H9 (cell line): ENCODE measurements around the gene FHIT. TPM values are rescaled to one million over a fixed set of nuclear protein-coding genes. Genes with fewer than 3 reads are reported as not detected.

Experiments
- DNase-seq: peaks from one replicate; pipeline ENCODE4 v3.0.0-alpha.2; 2017
- H2AFZ ChIP-seq: one replicate; pipeline ENCODE4 v1.6.1; 2013; ENCODE audit warnings: mild to moderate bottlenecking, low read length, control low read depth, moderate library complexity
- H2AK5ac ChIP-seq: 2 replicates; pipeline ENCODE4 v1.6.1; 2013; ENCODE audit warnings: low read length, control low read depth, mixed read lengths; ENCODE audit not compliant: insufficient read length
- H2BK120ac ChIP-seq: one replicate; pipeline ENCODE4 v1.6.1; 2013; ENCODE audit warnings: low read depth, mild to moderate bottlenecking, low read length, control low read depth, inconsistent platforms; ENCODE audit not compliant: poor library complexity, severe bottlenecking
- H2BK12ac ChIP-seq: 2 replicates; pipeline ENCODE4 v1.6.1; 2013; ENCODE audit warnings: low read length, control low read depth, mixed read lengths, low read depth; ENCODE audit not compliant: insufficient read length
- H2BK15ac ChIP-seq: 2 replicates; pipeline ENCODE4 v1.6.1; 2013; ENCODE audit warnings: low read depth, low read length, control low read depth
- H2BK20ac ChIP-seq: one replicate; pipeline ENCODE4 v1.6.1; 2013; ENCODE audit warnings: low read depth, mild to moderate bottlenecking, low read length, control low read depth, inconsistent platforms; ENCODE audit not compliant: poor library complexity, severe bottlenecking
- H2BK5ac ChIP-seq: 2 replicates; pipeline ENCODE4 v1.6.1; 2013; ENCODE audit warnings: low read length, control low read depth, mixed read lengths; ENCODE audit not compliant: insufficient read length
- H3K14ac ChIP-seq: 2 replicates; pipeline ENCODE4 v1.6.1; 2013; ENCODE audit warnings: low read length, control low read depth; ENCODE audit not compliant: insufficient read depth
- H3K18ac ChIP-seq: 2 replicates; pipeline ENCODE4 v1.6.1; 2013; ENCODE audit warnings: low read depth, mild to moderate bottlenecking, mixed read lengths, low read length, control low read depth; ENCODE audit not compliant: insufficient read length
- H3K23ac ChIP-seq: 2 replicates; pipeline ENCODE4 v1.6.1; 2013; ENCODE audit warnings: low read length, control low read depth, mixed read lengths, low read depth; ENCODE audit not compliant: insufficient read length
- H3K23me2 ChIP-seq: 2 replicates; pipeline ENCODE4 v1.6.1; 2013; ENCODE audit warnings: low read depth, mild to moderate bottlenecking, mixed read lengths, low read length, control low read depth; ENCODE audit not compliant: insufficient read length, poor library complexity, severe bottlenecking
- H3K27ac ChIP-seq: 2 replicates; pipeline ENCODE4 v1.5.1; 2013; ENCODE audit warnings: low read length, control low read depth, mixed read lengths, low read depth; ENCODE audit not compliant: insufficient read length
- H3K27me3 ChIP-seq: 2 replicates; pipeline ENCODE4 v1.6.1; 2013; ENCODE audit warnings: low read length, control low read depth, inconsistent platforms; ENCODE audit not compliant: insufficient read depth
- H3K4ac ChIP-seq: 2 replicates; pipeline ENCODE4 v1.6.1; 2013; ENCODE audit warnings: low read depth, mild to moderate bottlenecking, control low read depth, inconsistent platforms, low read length, moderate library complexity
- H3K4me1 ChIP-seq: 2 replicates; pipeline ENCODE4 v1.6.1; 2013; ENCODE audit warnings: low read length, control low read depth, inconsistent platforms; ENCODE audit not compliant: insufficient read depth
- H3K4me2 ChIP-seq: 2 replicates; pipeline ENCODE4 v1.6.1; 2013; ENCODE audit warnings: low read length, control low read depth, mixed read lengths; ENCODE audit not compliant: insufficient read length, insufficient read depth
- H3K56ac ChIP-seq: 2 replicates; pipeline ENCODE4 v1.6.1; 2013; ENCODE audit warnings: low read depth, mild to moderate bottlenecking, mixed read lengths, low read length, control low read depth; ENCODE audit not compliant: insufficient read length
- H3K79me1 ChIP-seq: 2 replicates; pipeline ENCODE4 v1.6.1; 2013; ENCODE audit warnings: low read depth, mild to moderate bottlenecking, moderate library complexity, low read length, control low read depth, inconsistent platforms; ENCODE audit not compliant: insufficient read depth, poor library complexity, severe bottlenecking
- H3K79me2 ChIP-seq: 2 replicates; pipeline ENCODE4 v1.6.1; 2013; ENCODE audit warnings: low read length, control low read depth, inconsistent platforms; ENCODE audit not compliant: insufficient read depth
- H3K9ac ChIP-seq: 2 replicates; pipeline ENCODE4 v1.6.1; 2013; ENCODE audit warnings: low read length, control low read depth, mixed read lengths; ENCODE audit not compliant: insufficient read length; ENCODE audit errors: extremely low read depth
- H3K9me3 ChIP-seq: one replicate; pipeline ENCODE4 v1.6.1; 2013; ENCODE audit warnings: low read depth, low read length, inconsistent platforms; ENCODE audit not compliant: control insufficient read depth
- H3T11ph ChIP-seq: one replicate; pipeline ENCODE4 v1.6.1; 2013; ENCODE audit warnings: mild to moderate bottlenecking, low read length, control low read depth, inconsistent platforms
- H4K20me1 ChIP-seq: one replicate; pipeline ENCODE4 v1.6.1; 2013; ENCODE audit not compliant: control insufficient read depth, insufficient read length, insufficient read depth
- H4K5ac ChIP-seq: 2 replicates; pipeline ENCODE4 v1.6.1; 2013; ENCODE audit warnings: low read depth, mild to moderate bottlenecking, mixed read lengths, low read length, control low read depth; ENCODE audit not compliant: insufficient read length
- H4K8ac ChIP-seq: replicated peaks from 2 replicates; pipeline ENCODE4 v1.6.1; 2013; ENCODE audit warnings: low read length, control low read depth, mixed read lengths, low read depth; ENCODE audit not compliant: insufficient read length
- H4K91ac ChIP-seq: 2 replicates; pipeline ENCODE4 v1.6.1; 2013; ENCODE audit warnings: low read depth, mild to moderate bottlenecking, moderate library complexity, mixed read lengths, low read length, control low read depth; ENCODE audit not compliant: insufficient read length
- H3K27ac Mint-ChIP-seq, 3 experiments: 2 replicates in 2 of 3; 3 replicates in 1 of 3; pipeline ENCODE4 v1.8.0; 2020 to 2021; ENCODE audit warnings: mixed read lengths in 3 of 3, mild to moderate bottlenecking in 1 of 3, moderate library complexity in 1 of 3
- H3K27me3 Mint-ChIP-seq: 2 replicates; pipeline ENCODE4 v1.8.0; 2021; ENCODE audit warnings: low read depth, mild to moderate bottlenecking, moderate library complexity, mixed read lengths
- H3K36me3 Mint-ChIP-seq, 3 experiments: 2 replicates in 2 of 3; 3 replicates in 1 of 3; pipeline ENCODE4 v1.8.0; 2020 to 2021; ENCODE audit warnings: low read depth in 3 of 3, mixed read lengths in 3 of 3; ENCODE audit not compliant: insufficient read depth in 1 of 3
- H3K4me1 Mint-ChIP-seq, 2 experiments: 2 replicates each; pipeline ENCODE4 v1.8.0; 2020; ENCODE audit warnings: mixed read lengths in 2 of 2
- H3K4me3 Mint-ChIP-seq, 2 experiments: 2 replicates in 1 of 2; 3 replicates in 1 of 2; pipeline ENCODE4 v1.8.0; 2020 to 2021; ENCODE audit warnings: mild to moderate bottlenecking in 2 of 2, mixed read lengths in 2 of 2, moderate library complexity in 1 of 2
- H3K9me3 Mint-ChIP-seq, 2 experiments: 2 replicates in 1 of 2; 3 replicates in 1 of 2; pipeline ENCODE4 v1.8.0; 2020; ENCODE audit warnings: mild to moderate bottlenecking in 2 of 2, mixed read lengths in 2 of 2, moderate library complexity in 1 of 2
- total RNA-seq: library from RNA; stranded (reverse); gene quantifications from 2 replicates; pipeline ENCODE4 v1.2.1, GENCODE V29; 2021
- TF ChIP-seq, protein P1 (sequence below): fragments of 200-600 bp; sonication (generic); conservative IDR thresholded peaks from 3 replicates; pipeline ENCODE4 v1.8.0; 2021; ENCODE audit warnings: antibody characterized with exemption, mild to moderate bottlenecking

The FHIT gene
- total RNA-seq, 1 experiment from 2014 or later: 3.0 TPM

GRCh38 chr3:59978979-59979378 is 1272.3 kb downstream of the FHIT start:
- no peak overlapping the region for H3K56ac ChIP-seq
- H4K5ac ChIP-seq: no peak overlapping the region
- no peak overlapping the region for H3K23ac ChIP-seq
- Mint-ChIP-seq H3K4me1 (no peaks in the 10 kb centered on the region), H3K9me3 (no peaks in the 10 kb centered on the region), H3K27ac (no peak overlapping the region), H3K27me3 (no peaks in the 10 kb centered on the region), H3K4me3 (no peak overlapping the region), H3K36me3 (no peaks in the 10 kb centered on the region)
- H3K79me1 ChIP-seq: no peaks in the 10 kb centered on the region
- H2BK120ac ChIP-seq: no peak overlapping the region
- H3K9ac ChIP-seq: no peak overlapping the region
- DNase-seq: no peak
- H2BK12ac ChIP-seq: no peak overlapping the region
- H3K27ac ChIP-seq: no peak overlapping the region
- no peaks in the 10 kb centered on the region for H3K4me1 ChIP-seq
- H2AFZ ChIP-seq: no peak overlapping the region
- no peak overlapping the region for H4K8ac ChIP-seq
- no peak overlapping the region for H3K14ac ChIP-seq
- no peaks in the 10 kb centered on the region for H4K20me1 ChIP-seq
- H2BK5ac ChIP-seq: no peak overlapping the region
- TF ChIP-seq, protein P1, sequence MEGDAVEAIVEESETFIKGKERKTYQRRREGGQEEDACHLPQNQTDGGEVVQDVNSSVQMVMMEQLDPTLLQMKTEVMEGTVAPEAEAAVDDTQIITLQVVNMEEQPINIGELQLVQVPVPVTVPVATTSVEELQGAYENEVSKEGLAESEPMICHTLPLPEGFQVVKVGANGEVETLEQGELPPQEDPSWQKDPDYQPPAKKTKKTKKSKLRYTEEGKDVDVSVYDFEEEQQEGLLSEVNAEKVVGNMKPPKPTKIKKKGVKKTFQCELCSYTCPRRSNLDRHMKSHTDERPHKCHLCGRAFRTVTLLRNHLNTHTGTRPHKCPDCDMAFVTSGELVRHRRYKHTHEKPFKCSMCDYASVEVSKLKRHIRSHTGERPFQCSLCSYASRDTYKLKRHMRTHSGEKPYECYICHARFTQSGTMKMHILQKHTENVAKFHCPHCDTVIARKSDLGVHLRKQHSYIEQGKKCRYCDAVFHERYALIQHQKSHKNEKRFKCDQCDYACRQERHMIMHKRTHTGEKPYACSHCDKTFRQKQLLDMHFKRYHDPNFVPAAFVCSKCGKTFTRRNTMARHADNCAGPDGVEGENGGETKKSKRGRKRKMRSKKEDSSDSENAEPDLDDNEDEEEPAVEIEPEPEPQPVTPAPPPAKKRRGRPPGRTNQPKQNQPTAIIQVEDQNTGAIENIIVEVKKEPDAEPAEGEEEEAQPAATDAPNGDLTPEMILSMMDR: no peak
- no peak overlapping the region for H3K18ac ChIP-seq
- H3T11ph ChIP-seq: no peak overlapping the region
- H4K91ac ChIP-seq: no peak overlapping the region
- no peak overlapping the region for H3K4me2 ChIP-seq
- no peak overlapping the region for H2AK5ac ChIP-seq
- no peak overlapping the region for H2BK20ac ChIP-seq
- H3K9me3 ChIP-seq: no peaks in the 10 kb centered on the region
- H2BK15ac ChIP-seq: no peak overlapping the region
- no peaks in the 10 kb centered on the region for H3K23me2 ChIP-seq
- H3K4ac ChIP-seq: no peak overlapping the region
- no peaks in the 10 kb centered on the region for H3K79me2 ChIP-seq
- H3K27me3 ChIP-seq: no peaks in the 10 kb centered on the region
